Measurements from ENCODE around the gene ACOX1. TPM values are rescaled to one million over a fixed set of nuclear protein-coding genes. Genes with fewer than 3 reads are reported as not detected.

Gene ACOX1
- total RNA-seq, 4 donors from 2014 or later: 45.3 to 57.4 (median 48.9) TPM

- H3K9me3 ChIP-seq: no peaks in the 10 kb centered on the region
- WGBS: 90% methylated on average over 6 of the region's 6 CpGs
- peaks cover 0 to 15% (median 0%) of the 10 kb centered on the region in 4 donors for H3K27me3 ChIP-seq
- no peaks in the 10 kb centered on the region for H3K4me1 ChIP-seq
- H3K36me3 ChIP-seq: no peaks in the 10 kb centered on the region
- H3K27ac ChIP-seq (replicated peaks in 1 of 4): no peak overlapping the region
- intact Hi-C loops (cut with DNase I): no loop called here
- H3K4me3 ChIP-seq: no peak overlapping the region
- no peak for TF ChIP-seq CTCF (IDR thresholded peaks at IDR 0.05)
- no peak for TF ChIP-seq POLR2AphosphoS5 (IDR thresholded peaks at IDR 0.05)
- TF ChIP-seq POLR2A (IDR thresholded peaks at IDR 0.05; ENCODE audit: low read depth): no peak
- TF ChIP-seq EP300 (IDR thresholded peaks at IDR 0.05): no peak
- no peak for DNase-seq (ENCODE audit: extremely low spot score)
Observed at GRCh38 chr17:76019833-76020467, 41.0 kb upstream of the ACOX1 start.

GRCh38 chr17:76018801-76019200, 39.8 kb upstream of the ACOX1 start:
- intact Hi-C loops (cut with DNase I): no loop called here
- DNase-seq (ENCODE audit: extremely low spot score): no peak
- H3K9me3 ChIP-seq: no peaks in the 10 kb centered on the region
- H3K27ac ChIP-seq (replicated peaks in 1 of 4): no peak overlapping the region
- peaks cover 0 to 9% (median 7%) of the 10 kb centered on the region in 4 donors for H3K4me1 ChIP-seq
- peaks cover 0 to 21% (median 0%) of the 10 kb centered on the region in 4 donors for H3K27me3 ChIP-seq
- no peaks in the 10 kb centered on the region for H3K36me3 ChIP-seq
- H3K4me3 ChIP-seq: no peak overlapping the region
- 92% methylated on average over 5 of the region's 13 CpGs for WGBS
- TF ChIP-seq CTCF (IDR thresholded peaks at IDR 0.05) (no peak), POLR2AphosphoS5 (IDR thresholded peaks at IDR 0.05) (no peak), EP300 (IDR thresholded peaks at IDR 0.05) (no peak), POLR2A (IDR thresholded peaks at IDR 0.05; ENCODE audit: low read depth) (no peak)

GRCh38 chr17:76018340-76018680, 39.3 kb upstream of the ACOX1 start:
- H3K4me3 ChIP-seq: no peak overlapping the region
- no peaks in the 10 kb centered on the region for H3K9me3 ChIP-seq
- H3K27me3 ChIP-seq: peaks cover 0 to 21% (median 0%) of the 10 kb centered on the region in 4 donors
- H3K36me3 ChIP-seq: no peaks in the 10 kb centered on the region
- no peak for DNase-seq (ENCODE audit: extremely low spot score)
- TF ChIP-seq POLR2AphosphoS5 (IDR thresholded peaks at IDR 0.05) (no peak), EP300 (IDR thresholded peaks at IDR 0.05) (no peak), POLR2A (IDR thresholded peaks at IDR 0.05; ENCODE audit: low read depth) (no peak), CTCF (IDR thresholded peaks at IDR 0.05) (no peak)
- H3K27ac ChIP-seq (replicated peaks in 1 of 4): no peak overlapping the region
- intact Hi-C loops (cut with DNase I): no loop called here
- peaks cover 0 to 9% (median 7%) of the 10 kb centered on the region in 4 donors for H3K4me1 ChIP-seq
- WGBS: 86% methylated on average over 8 of the region's 11 CpGs

- Histone ChIP-seq H3K9me3 (no peaks in the 10 kb centered on the region), H3K27me3 (peaks cover 0 to 21% (median 0%) of the 10 kb centered on the region in 4 donors), H3K4me3 (no peak overlapping the region), H3K27ac (replicated peaks in 1 of 4) (no peak overlapping the region), H3K4me1 (peaks cover 0 to 9% (median 7%) of the 10 kb centered on the region in 4 donors), H3K36me3 (no peaks in the 10 kb centered on the region)
- DNase-seq (ENCODE audit: extremely low spot score): no peak
- intact Hi-C loops (cut with DNase I): no loop called here
- no peak for TF ChIP-seq POLR2A (IDR thresholded peaks at IDR 0.05; ENCODE audit: low read depth)
- TF ChIP-seq CTCF (IDR thresholded peaks at IDR 0.05): no peak
- no peak for TF ChIP-seq POLR2AphosphoS5 (IDR thresholded peaks at IDR 0.05)
- TF ChIP-seq EP300 (IDR thresholded peaks at IDR 0.05): no peak
- WGBS: 93% methylated on average over 13 of the region's 21 CpGs
Observed at GRCh38 chr17:76017481-76018339, 38.7 kb upstream of the ACOX1 start.

Measured in esophagus muscularis mucosa (tissue), 4 donors.